Rectal smooth muscle tissue (tissue), 1 donor: ENCODE measurements around the gene HSPB9.

Experiments
- H3K27ac ChIP-seq: one replicate; pipeline ENCODE4 v1.7.0; 2013; ENCODE audit warnings: low read depth, low read length, inconsistent platforms
- H3K27me3 ChIP-seq: one replicate; pipeline ENCODE4 v1.7.0; 2013; ENCODE audit warnings: low read length; ENCODE audit not compliant: control insufficient read depth, insufficient read depth
- H3K36me3 ChIP-seq: one replicate; pipeline ENCODE4 v1.7.0; 2013; ENCODE audit warnings: low read length; ENCODE audit not compliant: control insufficient read depth, insufficient read depth
- H3K4me1 ChIP-seq: one replicate; pipeline ENCODE4 v1.7.0; 2013; ENCODE audit warnings: low read length; ENCODE audit not compliant: control insufficient read depth, insufficient read depth
- H3K4me3 ChIP-seq: one replicate; pipeline ENCODE4 v1.7.0; 2013; ENCODE audit warnings: low read length
- H3K9ac ChIP-seq: one replicate; pipeline ENCODE4 v1.7.0; 2013; ENCODE audit warnings: low read length

HSPB9 gene

DNA sequence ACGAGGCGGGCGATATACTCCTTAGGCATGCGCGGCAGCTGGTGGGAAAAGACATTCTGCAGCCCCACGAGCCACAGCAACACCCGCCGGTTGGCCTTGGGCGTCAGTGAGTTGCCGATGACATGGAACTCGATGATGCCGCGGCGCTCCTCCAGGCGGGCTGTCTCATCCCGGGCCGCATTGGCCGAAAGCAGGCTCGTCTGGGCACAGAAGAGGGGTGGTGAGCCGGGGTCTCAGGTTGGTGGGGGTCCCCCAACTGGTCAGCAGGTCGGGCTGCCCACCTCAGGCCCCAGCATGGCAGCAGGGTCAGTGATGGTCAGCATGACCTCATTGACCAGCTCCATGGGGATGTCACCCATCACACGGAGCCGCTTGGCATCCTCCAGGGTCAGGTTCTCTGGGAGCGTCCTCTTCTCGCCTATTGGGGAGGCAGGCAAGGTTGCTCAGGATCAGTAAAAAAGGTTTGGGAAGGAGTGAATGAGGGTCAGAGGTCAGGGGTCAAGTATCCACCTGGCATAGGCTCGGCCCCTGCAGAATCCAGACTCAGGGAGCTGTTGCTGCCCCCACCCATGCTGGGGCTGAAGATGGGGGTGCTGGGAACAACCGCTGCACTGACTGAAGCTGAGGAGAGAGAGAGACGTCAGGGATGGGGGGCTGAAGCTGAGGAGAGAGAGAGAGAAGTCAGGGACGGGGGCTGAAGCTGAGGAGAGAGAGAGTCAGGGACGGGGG, 5.0 kb upstream of the HSPB9 start:
- no peak overlapping the region for H3K27ac ChIP-seq
- H3K9ac ChIP-seq: no peak overlapping the region
- H3K4me1 ChIP-seq: peaks cover 3% of the 10 kb centered on the region
- H3K4me3 ChIP-seq: no peak overlapping the region
- H3K27me3 ChIP-seq: no peaks in the 10 kb centered on the region
- H3K36me3 ChIP-seq: peaks cover 2% of the 10 kb centered on the region

DNA sequence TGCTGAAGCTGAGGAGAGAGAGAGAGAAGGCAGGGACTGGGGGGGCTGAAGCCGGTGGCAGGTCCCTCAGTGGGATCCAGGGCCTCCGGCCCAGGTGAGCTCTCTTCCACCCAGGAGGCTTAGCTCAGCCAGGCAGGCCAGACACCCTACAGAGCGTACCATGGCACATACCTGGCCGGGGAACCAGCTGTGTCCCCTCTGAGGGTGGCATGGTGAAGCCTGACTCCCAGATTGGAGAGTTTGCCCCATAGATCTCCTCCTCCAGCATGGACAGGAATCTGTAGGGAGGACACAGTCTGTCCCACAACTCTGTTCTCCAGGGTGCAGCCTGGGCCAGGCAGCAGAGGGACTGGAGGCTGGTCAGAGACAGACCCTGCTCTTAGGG, 4.5 kb upstream of the HSPB9 start:
- Histone ChIP-seq H3K27me3 (no peaks in the 10 kb centered on the region), H3K36me3 (peaks cover 2% of the 10 kb centered on the region), H3K27ac (no peak overlapping the region), H3K4me1 (no peaks in the 10 kb centered on the region), H3K9ac (no peak overlapping the region), H3K4me3 (no peak overlapping the region)

DNA sequence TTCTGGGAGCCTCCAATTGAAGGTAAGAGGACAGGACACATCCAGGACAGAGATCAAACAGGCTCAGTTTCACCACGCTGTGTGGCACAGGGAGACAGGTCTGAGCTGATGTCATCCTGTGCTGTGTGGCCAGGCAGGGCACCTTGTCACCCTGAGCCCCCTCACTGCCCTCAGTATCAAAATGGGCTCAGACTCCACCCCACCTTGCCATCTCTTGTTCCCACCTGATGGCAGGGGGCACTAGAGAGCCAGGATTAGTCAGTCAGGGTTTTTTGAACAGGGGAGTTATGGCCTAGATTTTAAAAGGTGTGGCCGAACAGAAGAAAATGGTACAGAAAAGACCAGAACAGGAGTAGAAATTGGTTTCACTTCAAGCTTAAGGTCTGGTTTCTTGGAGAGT, 4.1 kb upstream of the HSPB9 start:
- Histone ChIP-seq H3K4me1 (no peaks in the 10 kb centered on the region), H3K9ac (no peak overlapping the region), H3K36me3 (peaks cover 2% of the 10 kb centered on the region), H3K27me3 (no peaks in the 10 kb centered on the region), H3K4me3 (no peak overlapping the region), H3K27ac (no peak overlapping the region)

DNA sequence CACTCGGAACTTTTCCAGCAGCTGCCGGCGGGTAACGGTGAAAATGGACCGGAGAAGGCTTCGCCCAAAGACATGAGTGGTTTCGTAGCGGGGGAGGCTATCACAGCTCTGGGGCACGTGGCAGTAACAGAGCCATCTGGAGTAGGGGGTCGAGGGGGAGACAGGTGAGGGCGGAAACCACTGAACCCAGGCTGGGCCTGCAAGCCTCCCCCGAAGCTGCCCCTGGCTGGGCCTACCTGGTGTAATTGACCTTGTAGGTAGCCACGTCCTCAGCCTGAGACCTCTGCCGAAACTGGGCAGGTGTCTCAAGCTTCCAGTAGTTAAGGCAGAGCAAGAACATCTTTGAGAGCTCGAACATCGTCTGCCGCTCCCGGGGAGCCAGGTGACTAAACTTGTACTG, 3.3 kb upstream of the HSPB9 start:
- Histone ChIP-seq H3K27me3 (no peaks in the 10 kb centered on the region), H3K9ac (no peak overlapping the region), H3K4me1 (no peaks in the 10 kb centered on the region), H3K4me3 (no peak overlapping the region), H3K27ac (no peak overlapping the region), H3K36me3 (peaks cover 3% of the 10 kb centered on the region)

DNA sequence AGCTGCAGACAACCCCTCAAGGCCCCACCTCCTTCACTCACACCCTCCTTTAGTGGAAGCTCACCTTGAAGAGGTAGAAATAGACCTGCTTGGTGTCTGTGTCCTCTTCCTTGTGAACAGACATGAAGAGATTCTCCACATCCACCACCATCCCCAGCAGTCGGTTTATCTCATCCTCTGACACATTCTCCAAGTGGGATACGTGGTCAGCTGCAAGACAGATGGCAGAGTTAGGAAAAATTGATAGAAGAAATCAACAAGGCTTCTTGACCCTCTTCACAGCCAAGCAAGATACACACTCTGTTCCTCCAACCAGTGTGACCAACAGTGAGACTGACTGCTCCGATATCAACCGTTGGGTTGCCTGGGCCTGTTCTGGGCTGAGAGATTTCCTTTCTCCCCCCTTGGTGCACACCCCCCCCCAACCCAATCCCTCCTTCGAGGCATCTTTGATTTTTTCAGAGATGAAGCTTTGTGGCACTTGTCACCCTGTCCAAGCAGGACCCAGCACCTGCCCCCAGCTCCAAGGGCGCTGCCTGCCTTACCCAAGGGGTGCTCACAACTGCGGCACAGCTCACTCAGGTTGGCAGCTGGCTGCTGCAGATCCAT, 2.3 kb upstream of the HSPB9 start:
- no peak overlapping the region for H3K9ac ChIP-seq
- H3K4me3 ChIP-seq: no peak overlapping the region
- peaks cover 8% of the 10 kb centered on the region for H3K36me3 ChIP-seq
- no peaks in the 10 kb centered on the region for H3K4me1 ChIP-seq
- no peaks in the 10 kb centered on the region for H3K27me3 ChIP-seq
- no peak overlapping the region for H3K27ac ChIP-seq

DNA sequence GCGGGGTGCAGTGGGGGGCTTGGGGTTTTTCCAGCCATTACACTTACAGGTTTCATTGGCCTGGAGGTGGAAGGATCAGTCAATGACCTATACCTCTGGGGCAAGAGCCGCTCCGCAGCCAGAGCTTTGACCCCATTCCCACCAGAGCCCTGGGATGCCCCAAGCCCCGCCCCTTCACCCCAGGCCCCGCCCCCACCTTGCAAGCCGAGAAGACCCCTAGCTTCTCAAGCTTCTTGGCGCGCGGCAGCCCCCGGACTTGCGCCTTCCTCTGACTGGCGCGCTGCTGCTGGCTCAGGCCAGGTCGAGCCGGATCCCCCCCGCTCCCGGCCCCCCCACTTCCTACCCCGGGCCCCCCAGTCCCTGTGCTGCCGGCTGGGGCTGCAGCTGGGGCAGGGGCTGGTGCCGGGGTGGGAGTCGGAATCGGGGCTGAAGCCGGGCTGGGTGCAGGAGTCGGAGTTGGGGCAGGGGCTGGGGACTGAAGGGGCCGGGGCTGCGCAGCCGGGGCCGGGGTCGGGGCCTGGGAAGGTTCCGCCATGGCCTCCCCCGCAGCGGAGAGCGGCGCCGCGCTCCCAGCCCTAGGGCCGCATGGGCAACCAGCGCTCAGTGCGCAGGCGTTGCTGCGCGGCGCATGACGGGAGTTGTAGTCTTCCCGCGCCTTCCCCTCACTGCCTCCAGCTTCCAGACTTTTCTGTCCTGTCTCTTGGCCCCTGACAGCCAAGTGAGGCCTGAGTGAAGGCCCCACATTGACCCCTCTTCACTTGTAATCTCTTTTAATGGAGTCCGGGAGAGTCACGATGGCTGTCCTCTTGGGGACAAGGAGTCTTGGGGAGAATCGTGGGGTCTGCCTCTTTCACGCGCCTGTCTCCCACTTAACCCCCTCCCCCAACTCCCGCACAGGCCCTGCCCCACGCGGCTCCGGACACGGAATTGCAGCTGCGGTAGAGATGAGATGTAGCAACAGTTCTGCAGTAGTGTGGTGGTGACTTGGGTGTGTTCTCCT, 1.5 kb upstream of the HSPB9 start, which contains the start of gene KAT2A:
KAT2A (minus strand) TSS at position 598 of the 1,000 bp plus-strand sequence; CDS start at position 535, 63 bp downstream.
- H3K9ac ChIP-seq: no peak within 1 kb of the TSS
- H3K36me3 ChIP-seq: peaks cover 8% of the 10 kb centered on the region
- H3K27ac ChIP-seq: peak within 1 kb of the TSS; percentile 59
- H3K4me1 ChIP-seq: no peaks in the 10 kb centered on the region
- H3K27me3 ChIP-seq: no peaks in the 10 kb centered on the region
- peak within 1 kb of the TSS; percentile 58 for H3K4me3 ChIP-seq

DNA sequence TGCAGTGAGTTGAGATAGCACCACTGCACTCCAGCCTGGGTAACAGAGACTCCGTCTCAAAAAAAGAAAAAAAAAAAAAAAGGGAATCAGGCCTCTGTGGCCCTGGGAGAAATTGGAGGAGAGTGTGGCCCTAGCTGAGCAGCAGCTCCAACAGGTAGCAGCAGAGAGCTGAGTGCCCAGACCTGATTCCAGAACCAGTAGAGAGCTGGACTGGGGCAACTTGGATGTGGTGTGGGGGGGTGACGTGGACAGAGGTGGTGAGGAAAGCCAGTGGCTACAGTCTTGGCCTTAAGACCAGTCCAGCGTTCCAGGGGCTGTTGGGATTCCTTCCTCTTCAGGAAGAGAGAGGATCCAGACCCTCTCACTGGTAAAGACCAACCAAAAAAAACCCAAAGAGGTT, 1.7 kb downstream of the HSPB9 start:
- no peaks in the 10 kb centered on the region for H3K4me1 ChIP-seq
- H3K4me3 ChIP-seq: no peak overlapping the region
- H3K27ac ChIP-seq: no peak overlapping the region
- H3K27me3 ChIP-seq: no peaks in the 10 kb centered on the region
- H3K9ac ChIP-seq: no peak overlapping the region
- H3K36me3 ChIP-seq: peaks cover 22% of the 10 kb centered on the region

DNA sequence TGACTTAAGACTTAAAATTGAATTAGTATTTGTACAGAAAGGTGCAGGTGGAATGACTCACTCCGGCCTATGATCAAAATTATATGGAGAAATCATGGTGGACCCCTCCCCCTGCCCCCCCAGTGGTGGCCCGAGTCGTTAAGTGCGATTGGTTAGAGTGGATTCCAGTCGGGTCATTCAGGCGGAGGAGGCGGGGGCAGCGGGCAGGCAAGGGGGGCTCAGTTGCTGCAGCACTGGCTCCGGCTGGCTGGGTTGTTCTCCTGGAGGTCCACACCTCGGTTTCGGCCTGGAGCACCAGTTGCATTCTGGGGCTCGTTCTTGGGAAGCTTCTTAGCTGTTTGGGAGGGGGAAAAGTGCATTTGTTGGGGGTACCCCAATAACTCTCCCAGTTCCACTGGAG, 3.0 kb downstream of the HSPB9 start:
- H3K4me3 ChIP-seq: no peak overlapping the region
- H3K27me3 ChIP-seq: no peaks in the 10 kb centered on the region
- no peaks in the 10 kb centered on the region for H3K4me1 ChIP-seq
- no peak overlapping the region for H3K27ac ChIP-seq
- H3K36me3 ChIP-seq: peaks cover 27% of the 10 kb centered on the region
- H3K9ac ChIP-seq: no peak overlapping the region

DNA sequence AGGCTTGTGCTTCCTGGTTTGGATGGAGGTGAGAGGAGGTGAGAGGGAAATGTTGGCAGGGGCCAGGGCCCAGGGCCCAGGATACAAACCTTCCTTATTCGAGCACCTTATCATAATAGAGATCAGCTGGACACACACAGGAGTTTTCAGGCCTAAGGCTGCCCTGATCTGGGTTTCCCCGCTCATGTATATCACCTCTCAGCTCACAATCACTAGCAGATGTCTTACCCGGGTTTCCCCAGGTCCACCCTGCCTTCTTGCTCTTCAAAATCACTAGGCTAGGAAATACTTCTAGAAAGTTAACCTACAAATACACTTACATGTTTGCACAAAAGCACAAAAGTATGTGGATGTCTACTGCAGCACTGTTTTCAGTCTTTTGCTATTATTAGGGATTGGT, 4.2 kb downstream of the HSPB9 start:
- H3K27me3 ChIP-seq: no peaks in the 10 kb centered on the region
- H3K27ac ChIP-seq: no peak overlapping the region
- no peak overlapping the region for H3K4me3 ChIP-seq
- no peak overlapping the region for H3K9ac ChIP-seq
- H3K36me3 ChIP-seq: peaks cover 27% of the 10 kb centered on the region
- no peaks in the 10 kb centered on the region for H3K4me1 ChIP-seq

DNA sequence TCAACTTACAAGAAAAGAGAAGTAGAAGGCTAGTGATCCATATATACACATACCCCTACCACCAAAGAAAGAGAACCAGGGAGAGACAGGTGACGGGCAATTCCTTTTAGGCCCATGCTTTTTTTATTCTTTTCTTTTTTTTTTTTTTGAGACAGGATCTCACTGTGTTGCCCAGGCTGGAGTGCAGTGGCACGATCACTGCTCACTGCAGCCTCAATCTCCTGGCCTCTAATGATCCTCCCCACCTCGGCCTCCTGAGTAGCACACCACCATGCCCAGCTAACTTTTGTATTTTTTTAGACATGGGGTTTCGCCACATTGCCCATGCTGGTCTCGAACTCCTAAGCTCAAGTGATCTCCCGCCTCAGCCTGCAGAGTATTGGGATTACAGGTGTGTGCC, 4.8 kb downstream of the HSPB9 start:
- H3K4me3 ChIP-seq: no peak overlapping the region
- no peaks in the 10 kb centered on the region for H3K4me1 ChIP-seq
- H3K36me3 ChIP-seq: peaks cover 27% of the 10 kb centered on the region
- no peak overlapping the region for H3K9ac ChIP-seq
- H3K27me3 ChIP-seq: no peaks in the 10 kb centered on the region
- H3K27ac ChIP-seq: no peak overlapping the region

DNA sequence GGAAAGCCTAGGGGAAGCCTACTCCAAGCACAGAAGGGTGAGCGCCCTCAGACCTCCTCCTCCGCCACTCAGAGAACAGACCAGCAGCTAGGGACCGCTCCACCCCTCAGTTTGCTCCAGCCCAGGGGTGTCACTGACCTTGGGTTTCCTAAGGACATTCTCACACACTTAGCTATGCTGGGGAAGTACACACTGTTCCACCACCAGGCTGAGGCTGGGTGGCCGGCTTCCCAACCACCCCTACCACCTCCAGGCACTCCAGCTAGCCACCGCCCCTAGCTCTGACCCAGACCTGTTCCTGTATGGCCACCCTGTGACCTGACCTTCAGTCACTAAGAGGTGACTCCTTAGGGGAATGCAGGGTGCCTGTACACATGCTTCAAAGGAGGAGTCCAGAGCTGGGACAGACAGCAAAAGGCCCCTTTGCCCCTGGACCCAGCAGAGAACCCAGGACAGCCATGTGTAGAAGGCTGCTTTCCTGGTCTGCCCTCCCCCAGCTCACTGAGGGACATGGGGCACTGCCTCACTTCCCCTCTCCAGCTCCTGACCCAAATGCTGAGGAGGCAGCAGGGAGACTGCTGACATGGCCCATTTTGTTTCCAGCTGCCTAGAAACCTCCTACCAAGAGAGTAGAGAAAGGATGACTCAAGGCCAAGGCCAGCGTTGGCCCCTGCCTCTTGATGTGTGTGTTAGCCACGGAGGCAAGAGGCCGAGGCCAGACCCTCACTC, 6.7 kb downstream of the HSPB9 start:
- Histone ChIP-seq H3K27ac (peak overlapping the region; percentile 33), H3K4me3 (no peak overlapping the region), H3K4me1 (no peaks in the 10 kb centered on the region), H3K36me3 (peaks cover 27% of the 10 kb centered on the region), H3K9ac (no peak overlapping the region), H3K27me3 (no peaks in the 10 kb centered on the region)
